Endodermal cell (in vitro differentiated cells): ENCODE data around the gene FHL1. TPM values are rescaled to one million over a fixed set of nuclear protein-coding genes. Genes with fewer than 3 reads are reported as not detected.

Source experiments
- DNase-seq: peaks from one replicate; pipeline ENCODE4 v3.0.0-alpha.2; 2017
- H3K27ac ChIP-seq: 2 replicates; pipeline ENCODE4 v1.5.1; 2013; ENCODE audit warnings: mild to moderate bottlenecking, low read depth, low read length, moderate library complexity
- H3K27me3 ChIP-seq: 2 replicates; pipeline ENCODE4 v1.6.1; 2013; ENCODE audit warnings: mild to moderate bottlenecking, low read length, moderate library complexity; ENCODE audit not compliant: insufficient read depth, control insufficient read depth, poor library complexity, severe bottlenecking
- H3K36me3 ChIP-seq: 2 replicates; pipeline ENCODE4 v1.7.0; 2013; ENCODE audit warnings: mild to moderate bottlenecking, low read length, moderate library complexity; ENCODE audit not compliant: control insufficient read depth, insufficient read depth
- H3K4me1 ChIP-seq: one replicate; pipeline ENCODE4 v1.7.0; 2013; ENCODE audit warnings: low read length; ENCODE audit not compliant: control insufficient read depth, insufficient read depth
- H3K4me3 ChIP-seq: 2 replicates; pipeline ENCODE4 v1.5.1; 2013; ENCODE audit warnings: mild to moderate bottlenecking, low read length, moderate library complexity
- H3K9ac ChIP-seq: 2 replicates; pipeline ENCODE4 v1.6.1; 2013; ENCODE audit warnings: mild to moderate bottlenecking, low read length, moderate library complexity; ENCODE audit not compliant: poor library complexity, severe bottlenecking; ENCODE audit errors: extremely low read depth
- H3K9me3 ChIP-seq: 2 replicates; pipeline ENCODE4 v1.6.1; 2013; ENCODE audit warnings: mild to moderate bottlenecking, low read length, moderate library complexity; ENCODE audit not compliant: control insufficient read depth
- H3K27ac Mint-ChIP-seq: 2 replicates; pipeline ENCODE4 v1.8.0; 2020; ENCODE audit warnings: mixed read lengths
- H3K27me3 Mint-ChIP-seq: 2 replicates; pipeline ENCODE4 v1.8.0; 2021; ENCODE audit warnings: mild to moderate bottlenecking, mixed read lengths; ENCODE audit not compliant: insufficient read depth
- H3K36me3 Mint-ChIP-seq: 2 replicates; pipeline ENCODE4 v1.8.0; 2020; ENCODE audit warnings: low read depth, mixed read lengths
- H3K4me1 Mint-ChIP-seq: 2 replicates; pipeline ENCODE4 v1.8.0; 2020; ENCODE audit warnings: mixed read lengths
- H3K4me3 Mint-ChIP-seq: 2 replicates; pipeline ENCODE4 v1.8.0; 2020; ENCODE audit warnings: mild to moderate bottlenecking, moderate library complexity, mixed read lengths
- H3K9me3 Mint-ChIP-seq: 2 replicates; pipeline ENCODE4 v1.8.0; 2020; ENCODE audit warnings: mild to moderate bottlenecking, mixed read lengths
- whole genome bisulfite sequencing, 2 experiments: methylation state at CpG; one replicate each; pipeline versions ENCODE4 v1.1.5 to v1.1.7; 2013; ENCODE audit warnings: missing lambda C conversion rate in 2 of 2, mixed read lengths in 1 of 2; ENCODE audit not compliant: insufficient coverage in 1 of 2, insufficient read length in 1 of 2; 5-methylcytosine and 5-hydroxymethylcytosine counted together
- total RNA-seq, 2 donors: library from RNA; stranded (reverse); fragmentation: NEBNext Ultra II Directional in 1 of 2; extraction: Animal tissue kit (Norgen Biotek cat#: 25700) in 1 of 2; gene quantifications; 2 replicates in 1 of 2; 3 replicates in 1 of 2; pipeline ENCODE4 v1.2.1, GENCODE V29; 2021
- TF ChIP-seq, protein P1 (sequence below): fragments of 200-600 bp; sonication (generic); conservative IDR thresholded peaks from 2 replicates; pipeline ENCODE4 v1.5.0; 2021; ENCODE audit warnings: antibody characterized with exemption, mild to moderate bottlenecking

FHL1 gene
- total RNA-seq, 2 donors from 2014 or later: 3.7 to 19.3 TPM

- H3K9me3 Mint-ChIP-seq: peaks cover 29% of the 10 kb centered on the region
- H3K4me1 ChIP-seq: no peaks in the 10 kb centered on the region
- peaks cover 24% of the 10 kb centered on the region for H3K36me3 Mint-ChIP-seq
- H3K9ac ChIP-seq: no peak overlapping the region
- H3K27ac Mint-ChIP-seq: no peak overlapping the region
- no peaks in the 10 kb centered on the region for H3K4me1 Mint-ChIP-seq
- H3K4me3 Mint-ChIP-seq: no peak overlapping the region
- H3K9me3 ChIP-seq: no peaks in the 10 kb centered on the region
- H3K27me3 Mint-ChIP-seq: no peaks in the 10 kb centered on the region
- DNase-seq: no peak
- no peaks in the 10 kb centered on the region for H3K27me3 ChIP-seq
- no peak overlapping the region for H3K27ac ChIP-seq
- no peak overlapping the region for H3K4me3 ChIP-seq
- TF ChIP-seq, protein P1, sequence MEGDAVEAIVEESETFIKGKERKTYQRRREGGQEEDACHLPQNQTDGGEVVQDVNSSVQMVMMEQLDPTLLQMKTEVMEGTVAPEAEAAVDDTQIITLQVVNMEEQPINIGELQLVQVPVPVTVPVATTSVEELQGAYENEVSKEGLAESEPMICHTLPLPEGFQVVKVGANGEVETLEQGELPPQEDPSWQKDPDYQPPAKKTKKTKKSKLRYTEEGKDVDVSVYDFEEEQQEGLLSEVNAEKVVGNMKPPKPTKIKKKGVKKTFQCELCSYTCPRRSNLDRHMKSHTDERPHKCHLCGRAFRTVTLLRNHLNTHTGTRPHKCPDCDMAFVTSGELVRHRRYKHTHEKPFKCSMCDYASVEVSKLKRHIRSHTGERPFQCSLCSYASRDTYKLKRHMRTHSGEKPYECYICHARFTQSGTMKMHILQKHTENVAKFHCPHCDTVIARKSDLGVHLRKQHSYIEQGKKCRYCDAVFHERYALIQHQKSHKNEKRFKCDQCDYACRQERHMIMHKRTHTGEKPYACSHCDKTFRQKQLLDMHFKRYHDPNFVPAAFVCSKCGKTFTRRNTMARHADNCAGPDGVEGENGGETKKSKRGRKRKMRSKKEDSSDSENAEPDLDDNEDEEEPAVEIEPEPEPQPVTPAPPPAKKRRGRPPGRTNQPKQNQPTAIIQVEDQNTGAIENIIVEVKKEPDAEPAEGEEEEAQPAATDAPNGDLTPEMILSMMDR: no peak
- peaks cover 19% of the 10 kb centered on the region for H3K36me3 ChIP-seq
Measured at GRCh38 chrX:136227074-136227473, 79.7 kb downstream of the FHL1 start.

DNA sequence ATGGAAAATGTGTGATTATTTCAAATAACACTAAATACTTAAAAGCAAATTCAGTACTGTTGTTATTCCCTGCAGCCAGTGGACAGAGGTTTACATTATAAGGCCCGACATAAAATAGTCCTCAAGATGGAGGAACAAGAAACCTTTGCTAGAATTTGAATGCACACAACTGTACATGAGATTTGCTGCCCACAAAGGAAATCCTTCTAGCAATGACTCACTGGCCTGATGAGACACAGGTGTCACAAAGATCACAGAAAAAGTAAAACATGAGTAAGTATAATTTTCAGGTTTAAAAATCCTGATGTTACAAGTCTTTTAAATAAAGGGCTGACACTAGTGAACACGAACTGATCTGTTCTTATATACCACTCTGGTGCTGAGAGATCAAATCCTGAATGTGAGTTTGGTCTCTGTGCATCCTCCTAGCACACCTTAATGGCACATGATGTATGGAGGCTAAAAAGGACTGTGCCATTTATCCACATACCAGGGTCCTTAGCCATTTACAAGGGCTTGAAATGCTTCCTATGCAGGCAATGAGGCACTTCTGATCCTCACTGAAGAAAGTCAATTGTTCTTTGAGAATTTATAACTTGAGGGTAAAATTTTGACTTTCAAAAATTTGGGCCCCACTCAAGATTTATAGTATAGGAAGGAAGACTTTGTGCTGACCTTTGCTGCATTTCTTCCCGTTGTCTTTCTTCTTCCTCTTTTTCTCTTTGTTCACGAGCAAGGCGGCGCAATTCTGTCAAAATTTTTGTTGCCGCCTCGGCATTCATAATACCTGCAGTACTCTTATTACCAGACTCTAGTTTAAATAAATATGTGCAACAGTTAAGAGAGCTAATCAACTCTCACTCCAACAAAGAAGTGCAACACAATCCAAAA, 80.9 kb downstream of the FHL1 start:
- no peaks in the 10 kb centered on the region for H3K4me1 Mint-ChIP-seq
- H3K27ac Mint-ChIP-seq: no peak overlapping the region
- no peaks in the 10 kb centered on the region for H3K27me3 ChIP-seq
- no peak overlapping the region for H3K4me3 Mint-ChIP-seq
- 100% methylated on average over 1 to 5 of the region's 8 CpGs for WGBS, 2 experiments
- no peak overlapping the region for H3K9ac ChIP-seq
- H3K9me3 Mint-ChIP-seq: peaks cover 28% of the 10 kb centered on the region
- no peaks in the 10 kb centered on the region for H3K4me1 ChIP-seq
- H3K9me3 ChIP-seq: no peaks in the 10 kb centered on the region
- H3K36me3 ChIP-seq: peaks cover 16% of the 10 kb centered on the region
- H3K27me3 Mint-ChIP-seq: no peaks in the 10 kb centered on the region
- TF ChIP-seq, protein P1: no peak
- H3K4me3 ChIP-seq: no peak overlapping the region
- DNase-seq: no peak
- H3K27ac ChIP-seq: no peak overlapping the region
- peaks cover 21% of the 10 kb centered on the region for H3K36me3 Mint-ChIP-seq

GRCh38 chrX:136228839-136229207, 81.5 kb downstream of the FHL1 start:
- peaks cover 24% of the 10 kb centered on the region for H3K9me3 Mint-ChIP-seq
- H3K36me3 Mint-ChIP-seq: peaks cover 17% of the 10 kb centered on the region
- Histone ChIP-seq H3K36me3 (peaks cover 12% of the 10 kb centered on the region), H3K4me1 (no peaks in the 10 kb centered on the region), H3K27me3 (no peaks in the 10 kb centered on the region), H3K27ac (no peak overlapping the region), H3K4me3 (no peak overlapping the region), H3K9me3 (no peaks in the 10 kb centered on the region), H3K9ac (no peak overlapping the region)
- H3K4me3 Mint-ChIP-seq: no peak overlapping the region
- TF ChIP-seq, protein P1: no peak
- H3K27me3 Mint-ChIP-seq: no peaks in the 10 kb centered on the region
- H3K27ac Mint-ChIP-seq: no peak overlapping the region
- no peak for DNase-seq
- no peaks in the 10 kb centered on the region for H3K4me1 Mint-ChIP-seq
- 100% methylated on average over 1 of the region's 3 CpGs; no CpG with 5 or more reads in 1 of the 2 experiments for WGBS, 2 experiments
